GM12878 (cell line): ENCODE measurements around the gene LITAF. TPM values are rescaled to one million over a fixed set of nuclear protein-coding genes. Genes with fewer than 3 reads are reported as not detected.

Experiments used
- ATAC-seq: fragments of 200-7000 bp; cut with Tn5 transposase; 3 replicates; pipeline ENCODE4 v1.9.1; 2020; ENCODE audit warnings: mild to moderate bottlenecking, moderate library complexity
- BruUV-seq: library from RNA; stranded (reverse); fragments of 400-500 nt; replicated peaks from 2 replicates; lab custom pipeline; 2021; lab: Mats Ljungman, UMichigan
- CTCF ChIA-PET: fragments of 300-600 bp; sonication (Branson Sonifier 250); formaldehyde crosslinking; extraction: SDS; loops from one replicate; lab custom pipeline; 2021; ENCODE audit warnings: inconsistent platforms; lab: Yijun Ruan, JAX
- POLR2A ChIA-PET: fragments of 350-600 bp; formaldehyde crosslinking; extraction: SDS; loops from one replicate; lab custom pipeline; 2021; ENCODE audit warnings: inconsistent platforms; lab: Charles Lee
- RAD21 ChIA-PET: fragments of 300-600 bp; sonication (Branson Sonifier 250); formaldehyde crosslinking; loops from one replicate; lab custom pipeline; 2023; ENCODE audit warnings: antibody characterized with exemption; ENCODE audit not compliant: unreplicated experiment; lab: Charles Lee
- SMC1A ChIA-PET: fragments of 300-600 bp; sonication (Branson Sonifier 250); formaldehyde crosslinking; loops from one replicate; lab custom pipeline; 2023; ENCODE audit not compliant: unreplicated experiment, uncharacterized antibody; lab: Charles Lee
- DNase-seq: peaks from one replicate; pipeline ENCODE4 v3.0.0-alpha.2; 2011; ENCODE audit warnings: low read depth, low spot score
- FAIRE-seq: peaks from 3 replicates; lab custom pipeline; 2011; peaks lifted over from hg19 to GRCh38; lab: Jason Lieb, UNC
- H2AFZ ChIP-seq: 2 replicates; pipeline ENCODE4 v1.6.0; 2011; ENCODE audit warnings: low read depth, low read length, control low read depth; ENCODE audit not compliant: control insufficient read depth
- H3K27ac ChIP-seq: 2 replicates; pipeline ENCODE4 v1.5.1; 2011; ENCODE audit warnings: control low read depth; ENCODE audit not compliant: control insufficient read depth, insufficient read depth
- H3K27me3 ChIP-seq, 2 experiments: replicated peaks in 1 of 2; 2 replicates each; pipeline versions ENCODE4 v1.6.0 to v1.6.1; 2011; ENCODE audit warnings: low read length in 1 of 2; ENCODE audit not compliant: control insufficient read depth in 2 of 2, insufficient read depth in 2 of 2
- H3K36me3 ChIP-seq, 2 experiments: 2 replicates each; pipeline ENCODE4 v1.5.1; 2011; ENCODE audit warnings: low read length in 1 of 2; ENCODE audit not compliant: control insufficient read depth in 2 of 2, insufficient read depth in 2 of 2
- H3K4me1 ChIP-seq: 2 replicates; pipeline ENCODE4 v1.6.1; 2011; ENCODE audit warnings: mild to moderate bottlenecking, low read length, moderate library complexity, mixed read lengths; ENCODE audit not compliant: control insufficient read depth, insufficient read depth
- H3K4me2 ChIP-seq: 2 replicates; pipeline ENCODE4 v1.6.0; 2011; ENCODE audit warnings: control low read depth; ENCODE audit not compliant: control insufficient read depth, insufficient read depth
- H3K4me3 ChIP-seq: fragments of 200-600 bp; sonication (generic); 2 replicates; pipeline ENCODE4 v1.5.1; 2016
- H3K79me2 ChIP-seq: 2 replicates; pipeline ENCODE4 v1.6.0; 2011; ENCODE audit warnings: low read length; ENCODE audit not compliant: control insufficient read depth, insufficient read depth
- H3K9ac ChIP-seq: 2 replicates; pipeline ENCODE4 v1.8.0; 2011; ENCODE audit warnings: low read length, control low read depth, mixed read lengths; ENCODE audit not compliant: control insufficient read depth, insufficient read depth
- H3K9me3 ChIP-seq: replicated peaks from 3 replicates; pipeline ENCODE4 v1.5.1; 2011; ENCODE audit warnings: mild to moderate bottlenecking, low read length; ENCODE audit not compliant: control insufficient read depth, insufficient read depth
- H4K20me1 ChIP-seq: 2 replicates; pipeline ENCODE4 v1.6.0; 2011; ENCODE audit not compliant: control insufficient read depth, insufficient read depth
- ATF3 ChIP-seq: IDR thresholded peaks from 2 replicates; pipeline ENCODE4 v1.6.1; 2011; ENCODE audit warnings: low read depth, mild to moderate bottlenecking, low read length, moderate library complexity, borderline replicate concordance; ENCODE audit errors: extremely low read depth
- CHD4 ChIP-seq: fragments of 200-600 bp; sonication (generic); IDR thresholded peaks from 2 replicates; pipeline ENCODE4 v1.6.1; 2016; ENCODE audit warnings: mild to moderate bottlenecking
- HDGF ChIP-seq: fragments of 450-650 bp; IDR thresholded peaks from 2 replicates; pipeline ENCODE4 v1.6.1; 2016; ENCODE audit warnings: antibody characterized with exemption
- JUNB ChIP-seq: IDR thresholded peaks from 2 replicates; pipeline ENCODE4 v1.6.1; 2016; ENCODE audit warnings: antibody characterized with exemption, mild to moderate bottlenecking
- KLF5 ChIP-seq: fragments of 450-650 bp; IDR thresholded peaks from 2 replicates; pipeline ENCODE4 v1.6.1; 2014; ENCODE audit warnings: mild to moderate bottlenecking; ENCODE audit not compliant: partially characterized antibody
- LARP7 ChIP-seq: fragments of 450-650 bp; IDR thresholded peaks from 2 replicates; pipeline ENCODE4 v1.6.1; 2017; ENCODE audit warnings: mild to moderate bottlenecking
- MTA3 ChIP-seq: IDR thresholded peaks from 2 replicates; pipeline ENCODE4 v1.6.1; 2012; ENCODE audit warnings: low read length, inconsistent platforms, borderline replicate concordance
- MYC ChIP-seq: IDR thresholded peaks from 2 replicates; pipeline ENCODE4 v1.6.1; 2011; ENCODE audit warnings: mild to moderate bottlenecking, low read length, moderate library complexity, inconsistent platforms; ENCODE audit not compliant: insufficient read depth, insufficient replicate concordance, insufficient read length, severe bottlenecking
- NR2C2 ChIP-seq: IDR thresholded peaks from 2 replicates; pipeline ENCODE4 v1.6.1; 2011; ENCODE audit warnings: borderline replicate concordance, low read depth; ENCODE audit not compliant: control insufficient read depth, insufficient read length
- NRF1 ChIP-seq: conservative IDR thresholded peaks from 2 replicates; pipeline ENCODE4 v1.6.1; 2011; ENCODE audit warnings: mild to moderate bottlenecking, low read depth, low read length, improper control_type of control experiment
- PAX5 ChIP-seq: IDR thresholded peaks from 2 replicates; pipeline ENCODE4 v1.6.1; 2011; ENCODE audit warnings: low read depth, low read length, borderline replicate concordance
- RBBP5 ChIP-seq: fragments of 200-600 bp; sonication (generic); conservative IDR thresholded peaks from 2 replicates; pipeline ENCODE4 v1.6.1; 2016
- RELA ChIP-seq: fragments of 450-650 bp; IDR thresholded peaks from 2 replicates; pipeline ENCODE4 v1.8.0; 2014; ENCODE audit warnings: borderline replicate concordance; ENCODE audit not compliant: partially characterized antibody
- SIX5 ChIP-seq: IDR thresholded peaks from 2 replicates; pipeline ENCODE4 v1.6.1; 2011; ENCODE audit warnings: mild to moderate bottlenecking, low read depth, low read length, moderate library complexity; ENCODE audit not compliant: severe bottlenecking
- TARDBP ChIP-seq: IDR thresholded peaks from 2 replicates; pipeline ENCODE4 v1.6.1; 2016; ENCODE audit warnings: borderline replicate concordance
- TBL1XR1 ChIP-seq: IDR thresholded peaks from 2 replicates; pipeline ENCODE4 v1.6.1; 2012; ENCODE audit warnings: low read depth, low read length, improper control_type of control experiment
- ZBTB33 ChIP-seq: fragments of 450-650 bp; IDR thresholded peaks from 2 replicates; pipeline ENCODE4 v1.6.1; 2017; ENCODE audit warnings: mild to moderate bottlenecking
- ZNF24 ChIP-seq: fragments of 450-650 bp; IDR thresholded peaks from 2 replicates; pipeline ENCODE4 v1.6.1; 2017; ENCODE audit warnings: antibody characterized with exemption, mild to moderate bottlenecking
- ZNF384 ChIP-seq: IDR thresholded peaks from 2 replicates; pipeline ENCODE4 v1.6.1; 2012; ENCODE audit warnings: low read depth, mild to moderate bottlenecking, low read length, improper control_type of control experiment, borderline replicate concordance
- ZSCAN29 ChIP-seq: fragments of 450-650 bp; IDR thresholded peaks from 2 replicates; pipeline ENCODE4 v1.6.1; 2017; ENCODE audit warnings: mild to moderate bottlenecking, moderate library complexity
- WGBS: methylation state at CpG from one replicate; pipeline ENCODE4 v1.1.6; 2016; ENCODE audit warnings: low lambda C conversion rate; ENCODE audit not compliant: insufficient replicate concordance, insufficient coverage; ENCODE audit errors: missing lambda C conversion rate; 5-methylcytosine and 5-hydroxymethylcytosine counted together
- in situ Hi-C: fragments of 300-500 bp; cut with MboI; formaldehyde crosslinking; loops from 9 replicates; pipeline ENCODE4 v1.14.3; 2018; ENCODE audit warnings: mixed read lengths
- intact Hi-C: fragments of 100-400 bp; cut with micrococcal nuclease; formaldehyde crosslinking; loops from one replicate; pipeline ENCODE4 v1.14.2; 2022; ENCODE audit not compliant: unreplicated experiment
- polyA plus RNA-seq, 11 experiments: library from polyadenylated mRNA; depleted of rRNA in 4 of 11; unstranded in 6 of 11; stranded (reverse) in 5 of 11; fragments of >200 nt; fragmentation: Nextera tagmentation in 4 of 11; fragmentation: Illumina TruSeq in 1 of 11; extraction: Ambion mirVana in 4 of 11; extraction: Trizol in 1 of 11; gene quantifications; 1 replicate in 1 of 11; 2 replicates in 10 of 11; pipeline versions ENCODE4 v1.2.1 to v1.2.3, GENCODE V29; 2011 to 2016; ENCODE audit warnings: inconsistent platforms in 2 of 11, missing spikeins in 2 of 11, low read depth in 1 of 11
- total RNA-seq, 4 experiments: library from RNA; depleted of rRNA in 3 of 4; stranded (reverse); fragments of >200 nt in 3 of 4; fragmentation: Illumina TruSeq in 1 of 4; extraction: Trizol in 1 of 4; gene quantifications; 2 replicates each; pipeline versions ENCODE4 v1.2.1 to v1.2.3, GENCODE V29; 2013 to 2021

The LITAF gene
- total and polyA plus RNA-seq, 10 of the 15 experiments (the other 5 are each of a cell fraction or from before 2014, with no cell fraction given), result 99.2 to 211 (median 147) TPM

GRCh38 chr16:11635113-11635652, 48.5 kb upstream of the LITAF start (continued):
- no peak for TF ChIP-seq NRF1
- no peak for TF ChIP-seq ZBTB33
- TF ChIP-seq, all 136 proteins: peak for 0

- TF ChIP-seq RELA (no peak), HDGF (no peak), PAX5 (no peak), CHD4 (no peak), KLF5 (no peak), MYC (no peak), TBL1XR1 (no peak), SIX5 (no peak), ZSCAN29 (no peak), ZNF24 (no peak), TARDBP (no peak), LARP7 (no peak), NR2C2 (no peak), ATF3 (no peak), ZNF384 (no peak), MTA3 (no peak), RBBP5 (no peak), JUNB (no peak)
- TF ChIP-seq, all 136 proteins: peak for 0
- H3K4me3 ChIP-seq, result no peak overlapping the region
- no peaks in the 10 kb centered on the region for H3K79me2 ChIP-seq
- H3K36me3 ChIP-seq, result no peaks in the 10 kb centered on the region
- no peak overlapping the region for H3K27ac ChIP-seq
- intact Hi-C loops, result no loop called here
- CTCF ChIA-PET, result interaction anchor here (0.6 to 1.3 kb wide), 4 partner anchors 44 to 226 kb away, joined by 3 to 5 read pairs (median 3); no protein-coding TSS in a partner anchor
- RAD21 ChIA-PET, result interaction anchor here (3.2 kb wide), 1 partner anchor 102 kb away, joined by 15 read pairs; no protein-coding TSS in a partner anchor
- DNase-seq (no peak), ATAC-seq (no peak), FAIRE-seq (no peak)
- H4K20me1 ChIP-seq, result no peaks in the 10 kb centered on the region
- SMC1A ChIA-PET, result interaction anchor here (0.9 to 4.7 kb wide), 4 partner anchors 47 to 226 kb away, joined by 3 to 25 read pairs (median 4); no protein-coding TSS in a partner anchor
- H3K4me1 ChIP-seq, result peaks cover 4% of the 10 kb centered on the region
- in situ Hi-C loops, result no loop called here
- no peaks in the 10 kb centered on the region; the same call in 2 of the 3 replicates for H3K9me3 ChIP-seq
- no peak overlapping the region for H3K4me2 ChIP-seq
- BruUV-seq, result no TSS peak
- WGBS, result 39% methylated on average over 6 of the region's 6 CpGs
- no peaks in the 10 kb centered on the region; a peak in 1 of 4 replicates for H3K27me3 ChIP-seq
- H2AFZ ChIP-seq, result no peak overlapping the region
- no peak overlapping the region for H3K9ac ChIP-seq
- POLR2A ChIA-PET, result interaction anchor here (1.1 kb wide), 1 partner anchor 104 kb away, joined by 5 read pairs; no protein-coding TSS in a partner anchor
These were observed 47.6 kb upstream of the LITAF start for GRCh38 chr16:11634312-11634711.
